Measurements from ENCODE around the gene ZNF681.

The ZNF681 gene

GRCh38 chr19:23758187-23759074 is at the start of gene ZNF681:
ZNF681 (minus strand) TSS chr19:23758891; CDS start chr19:23758749, 142 bp downstream.
- Mint-ChIP-seq H3K9me3 (peaks cover 8% of the 10 kb centered on the region), H3K36me3 (peaks cover 22% of the 10 kb centered on the region)
- ATAC-seq, result peak; percentile 94

GRCh38 chr19:23804676-23805075 is 46.0 kb upstream of the ZNF681 start:
- no peak for ATAC-seq
- H3K9me3 Mint-ChIP-seq, result peaks cover 2% of the 10 kb centered on the region
- no peak overlapping the region for H3K4me3 Mint-ChIP-seq
- H3K36me3 Mint-ChIP-seq, result peaks cover 8% of the 10 kb centered on the region
- no peaks in the 10 kb centered on the region for H3K27me3 Mint-ChIP-seq
- H3K4me1 Mint-ChIP-seq, result peaks cover 10% of the 10 kb centered on the region
- H3K27ac Mint-ChIP-seq, result no peak overlapping the region

More at GRCh38 chr19:23758187-23759074, at the start of gene ZNF681:
- H3K4me1 Mint-ChIP-seq, result peaks cover 14% of the 10 kb centered on the region
- peak within 1 kb of the TSS; percentile 97 for H3K27ac Mint-ChIP-seq
- peak within 1 kb of the TSS; percentile 95 for H3K4me3 Mint-ChIP-seq
- no peaks in the 10 kb centered on the region for H3K27me3 Mint-ChIP-seq

- H3K36me3 Mint-ChIP-seq, result peaks cover 5% of the 10 kb centered on the region
- H3K4me1 Mint-ChIP-seq, result peaks cover 17% of the 10 kb centered on the region
- no peak overlapping the region for H3K27ac Mint-ChIP-seq
- H3K4me3 Mint-ChIP-seq, result no peak overlapping the region
- no peaks in the 10 kb centered on the region for H3K27me3 Mint-ChIP-seq
- no peak for ATAC-seq
- peaks cover 3% of the 10 kb centered on the region for H3K9me3 Mint-ChIP-seq
These were observed 43.6 kb upstream of the ZNF681 start for GRCh38 chr19:23802290-23802689.

- Mint-ChIP-seq H3K27ac (no peak overlapping the region), H3K9me3 (peaks cover 3% of the 10 kb centered on the region), H3K4me3 (no peak overlapping the region), H3K4me1 (peaks cover 17% of the 10 kb centered on the region), H3K27me3 (no peaks in the 10 kb centered on the region), H3K36me3 (peaks cover 10% of the 10 kb centered on the region)
- no peak for ATAC-seq
These were observed 43.1 kb upstream of the ZNF681 start for GRCh38 chr19:23801803-23802202.

GRCh38 chr19:23800868-23801267 is 42.2 kb upstream of the ZNF681 start:
- Mint-ChIP-seq H3K9me3 (peaks cover 4% of the 10 kb centered on the region), H3K27ac (no peak overlapping the region), H3K4me1 (peaks cover 17% of the 10 kb centered on the region), H3K36me3 (peaks cover 14% of the 10 kb centered on the region), H3K4me3 (no peak overlapping the region), H3K27me3 (no peaks in the 10 kb centered on the region)
- ATAC-seq, result no peak

- Mint-ChIP-seq H3K4me1 (peaks cover 23% of the 10 kb centered on the region), H3K4me3 (no peak overlapping the region), H3K27ac (no peak overlapping the region), H3K27me3 (no peaks in the 10 kb centered on the region), H3K9me3 (peaks cover 7% of the 10 kb centered on the region), H3K36me3 (peaks cover 14% of the 10 kb centered on the region)
- ATAC-seq, result no peak
These were observed 41.6 kb upstream of the ZNF681 start for GRCh38 chr19:23800271-23800670.

GRCh38 chr19:23799321-23799720 is 40.6 kb upstream of the ZNF681 start:
- peaks cover 24% of the 10 kb centered on the region for H3K4me1 Mint-ChIP-seq
- peaks cover 18% of the 10 kb centered on the region for H3K36me3 Mint-ChIP-seq
- H3K4me3 Mint-ChIP-seq, result no peak overlapping the region
- no peaks in the 10 kb centered on the region for H3K27me3 Mint-ChIP-seq
- peak; percentile 74 for ATAC-seq
- peaks cover 7% of the 10 kb centered on the region for H3K9me3 Mint-ChIP-seq
- H3K27ac Mint-ChIP-seq, result no peak overlapping the region

GRCh38 chr19:23795462-23795861 is 36.8 kb upstream of the ZNF681 start:
- Mint-ChIP-seq H3K36me3 (peaks cover 25% of the 10 kb centered on the region), H3K4me1 (peaks cover 16% of the 10 kb centered on the region), H3K27me3 (no peaks in the 10 kb centered on the region), H3K4me3 (no peak overlapping the region), H3K9me3 (peaks cover 7% of the 10 kb centered on the region), H3K27ac (no peak overlapping the region)
- no peak for ATAC-seq

GRCh38 chr19:23792784-23793183 is 34.1 kb upstream of the ZNF681 start:
- Mint-ChIP-seq H3K4me1 (peaks cover 7% of the 10 kb centered on the region), H3K9me3 (peaks cover 7% of the 10 kb centered on the region), H3K27ac (no peak overlapping the region), H3K4me3 (no peak overlapping the region), H3K27me3 (no peaks in the 10 kb centered on the region), H3K36me3 (peaks cover 25% of the 10 kb centered on the region)
- ATAC-seq, result no peak

GRCh38 chr19:23790641-23791488 is 32.2 kb upstream of the ZNF681 start:
- ATAC-seq, result no peak
- H3K9me3 Mint-ChIP-seq, result peaks cover 3% of the 10 kb centered on the region

GRCh38 chr19:23789246-23789645 is 30.6 kb upstream of the ZNF681 start:
- no peaks in the 10 kb centered on the region for H3K27me3 Mint-ChIP-seq
- H3K4me3 Mint-ChIP-seq, result no peak overlapping the region
- H3K9me3 Mint-ChIP-seq, result no peaks in the 10 kb centered on the region
- no peaks in the 10 kb centered on the region for H3K4me1 Mint-ChIP-seq
- H3K36me3 Mint-ChIP-seq, result peaks cover 12% of the 10 kb centered on the region
- H3K27ac Mint-ChIP-seq, result no peak overlapping the region
- ATAC-seq, result no peak

More at GRCh38 chr19:23790641-23791488, 32.2 kb upstream of the ZNF681 start:
- H3K27ac Mint-ChIP-seq, result no peak overlapping the region
- no peak overlapping the region for H3K4me3 Mint-ChIP-seq
- H3K27me3 Mint-ChIP-seq, result no peaks in the 10 kb centered on the region
- H3K4me1 Mint-ChIP-seq, result peaks cover 7% of the 10 kb centered on the region
- H3K36me3 Mint-ChIP-seq, result peaks cover 17% of the 10 kb centered on the region

- H3K9me3 Mint-ChIP-seq, result no peaks in the 10 kb centered on the region
- H3K27me3 Mint-ChIP-seq, result no peaks in the 10 kb centered on the region
- no peak overlapping the region for H3K27ac Mint-ChIP-seq
- no peaks in the 10 kb centered on the region for H3K4me1 Mint-ChIP-seq
- ATAC-seq, result no peak
- H3K36me3 Mint-ChIP-seq, result peaks cover 6% of the 10 kb centered on the region
- H3K4me3 Mint-ChIP-seq, result no peak overlapping the region
These were observed 29.7 kb upstream of the ZNF681 start for GRCh38 chr19:23788411-23788810.

GRCh38 chr19:23787106-23787505 is 28.4 kb upstream of the ZNF681 start:
- no peaks in the 10 kb centered on the region for H3K4me1 Mint-ChIP-seq
- H3K27ac Mint-ChIP-seq, result no peak overlapping the region
- no peaks in the 10 kb centered on the region for H3K27me3 Mint-ChIP-seq
- no peak for ATAC-seq
- H3K36me3 Mint-ChIP-seq, result peaks cover 14% of the 10 kb centered on the region
- no peaks in the 10 kb centered on the region for H3K9me3 Mint-ChIP-seq
- no peak overlapping the region for H3K4me3 Mint-ChIP-seq

GRCh38 chr19:23785982-23786381 is 27.3 kb upstream of the ZNF681 start:
- ATAC-seq, result no peak
- Mint-ChIP-seq H3K4me3 (no peak overlapping the region), H3K27ac (no peak overlapping the region), H3K36me3 (peaks cover 15% of the 10 kb centered on the region), H3K4me1 (no peaks in the 10 kb centered on the region), H3K27me3 (no peaks in the 10 kb centered on the region), H3K9me3 (no peaks in the 10 kb centered on the region)

- peaks cover 22% of the 10 kb centered on the region for H3K36me3 Mint-ChIP-seq
- no peaks in the 10 kb centered on the region for H3K4me1 Mint-ChIP-seq
- ATAC-seq, result no peak
- H3K4me3 Mint-ChIP-seq, result no peak overlapping the region
- H3K27me3 Mint-ChIP-seq, result no peaks in the 10 kb centered on the region
- no peaks in the 10 kb centered on the region for H3K9me3 Mint-ChIP-seq
- no peak overlapping the region for H3K27ac Mint-ChIP-seq
These were observed 25.6 kb upstream of the ZNF681 start for GRCh38 chr19:23784274-23784673.

Data from stimulated activated memory B cell treated with anti-CD40 and anti-IgM and Interleukin-4, amounts not matched to agents 10 μg/mL and 1 μg/mL and 100 μg/mL, for 72 hours (primary cell).